ENCODE data around the gene RIC8B.

The RIC8B gene

GRCh38 chr12:106767954-106768822 lies 6.3 kb upstream of the RIC8B start:
- H3K4me3 Mint-ChIP-seq, result no peak overlapping the region
- DNase-seq (ENCODE audit: low spot score in 2 of 2), result no peak

GRCh38 chr12:106769078-106769477 lies 5.4 kb upstream of the RIC8B start:
- peaks cover 6% of the 10 kb centered on the region for H3K27me3 Mint-ChIP-seq
- DNase-seq (ENCODE audit: low spot score in 2 of 2) (no peak), ATAC-seq (ENCODE audit: low read depth) (no peak)
- H3K4me3 Mint-ChIP-seq, result no peak overlapping the region
- no peaks in the 10 kb centered on the region for H3K9me3 Mint-ChIP-seq
- H3K4me1 Mint-ChIP-seq, result peaks cover 4% of the 10 kb centered on the region
- no peak overlapping the region for H3K27ac Mint-ChIP-seq
- H3K36me3 Mint-ChIP-seq, result no peaks in the 10 kb centered on the region

More at GRCh38 chr12:106767954-106768822, 6.3 kb upstream of the RIC8B start:
- ATAC-seq (ENCODE audit: low read depth), result no peak
- H3K27me3 Mint-ChIP-seq, result peaks cover 6% of the 10 kb centered on the region
- no peaks in the 10 kb centered on the region for H3K4me1 Mint-ChIP-seq
- H3K9me3 Mint-ChIP-seq, result no peaks in the 10 kb centered on the region
- no peak overlapping the region for H3K27ac Mint-ChIP-seq
- no peaks in the 10 kb centered on the region for H3K36me3 Mint-ChIP-seq

GRCh38 chr12:106769546-106769945 lies 4.9 kb upstream of the RIC8B start:
- DNase-seq (ENCODE audit: low spot score in 2 of 2) (no peak), ATAC-seq (ENCODE audit: low read depth) (no peak)
- H3K4me1 Mint-ChIP-seq, result peaks cover 8% of the 10 kb centered on the region
- no peak overlapping the region for H3K4me3 Mint-ChIP-seq
- no peaks in the 10 kb centered on the region for H3K9me3 Mint-ChIP-seq
- H3K27ac Mint-ChIP-seq, result no peak overlapping the region
- peaks cover 3% of the 10 kb centered on the region for H3K36me3 Mint-ChIP-seq
- peaks cover 6% of the 10 kb centered on the region for H3K27me3 Mint-ChIP-seq

- Mint-ChIP-seq H3K9me3 (no peaks in the 10 kb centered on the region), H3K36me3 (peaks cover 3% of the 10 kb centered on the region), H3K27me3 (peaks cover 4% of the 10 kb centered on the region), H3K27ac (no peak overlapping the region), H3K4me1 (peaks cover 19% of the 10 kb centered on the region), H3K4me3 (no peak overlapping the region)
- ATAC-seq (ENCODE audit: low read depth) (no peak), DNase-seq (ENCODE audit: low spot score in 2 of 2) (no peak)
Measured at GRCh38 chr12:106771425-106771824, 3.1 kb upstream of the RIC8B start.

- H3K36me3 Mint-ChIP-seq, result peaks cover 3% of the 10 kb centered on the region
- H3K4me1 Mint-ChIP-seq, result peaks cover 26% of the 10 kb centered on the region
- DNase-seq (ENCODE audit: low spot score in 2 of 2) (peak in 1 of 2 donors; percentile 21), ATAC-seq (ENCODE audit: low read depth) (no peak)
- peak overlapping the region; percentile 96 for H3K27ac Mint-ChIP-seq
- no peaks in the 10 kb centered on the region for H3K9me3 Mint-ChIP-seq
- H3K27me3 Mint-ChIP-seq, result peaks cover 2% of the 10 kb centered on the region
- peak overlapping the region; percentile 100 for H3K4me3 Mint-ChIP-seq
Measured at GRCh38 chr12:106773286-106774004, 1.0 kb upstream of the RIC8B start.

GRCh38 chr12:106774808-106775524 lies 484 bp downstream of the RIC8B start:
- DNase-seq (ENCODE audit: low spot score in 2 of 2) (peak in 1 of 2 donors; percentile 22), ATAC-seq (ENCODE audit: low read depth) (no peak)
- Mint-ChIP-seq H3K4me3 (peak overlapping the region; percentile 100), H3K27me3 (no peaks in the 10 kb centered on the region), H3K36me3 (peaks cover 3% of the 10 kb centered on the region), H3K27ac (peak overlapping the region; percentile 96), H3K4me1 (peaks cover 26% of the 10 kb centered on the region), H3K9me3 (no peaks in the 10 kb centered on the region)

GRCh38 chr12:106776897-106777296 lies 2.4 kb downstream of the RIC8B start:
- DNase-seq (ENCODE audit: low spot score in 2 of 2) (no peak), ATAC-seq (ENCODE audit: low read depth) (no peak)
- H3K36me3 Mint-ChIP-seq, result peaks cover 8% of the 10 kb centered on the region
- H3K9me3 Mint-ChIP-seq, result no peaks in the 10 kb centered on the region
- no peak overlapping the region for H3K27ac Mint-ChIP-seq
- H3K4me1 Mint-ChIP-seq, result peaks cover 30% of the 10 kb centered on the region
- no peak overlapping the region for H3K4me3 Mint-ChIP-seq
- no peaks in the 10 kb centered on the region for H3K27me3 Mint-ChIP-seq

- Mint-ChIP-seq H3K4me3 (no peak overlapping the region), H3K4me1 (peaks cover 26% of the 10 kb centered on the region), H3K36me3 (peaks cover 19% of the 10 kb centered on the region), H3K27me3 (no peaks in the 10 kb centered on the region), H3K9me3 (no peaks in the 10 kb centered on the region), H3K27ac (no peak overlapping the region)
- no peak for ATAC-seq (ENCODE audit: low read depth)
- no peak for DNase-seq (ENCODE audit: low spot score in 2 of 2)
Measured at GRCh38 chr12:106780010-106780631, 5.6 kb downstream of the RIC8B start.

- peaks cover 15% of the 10 kb centered on the region for H3K4me1 Mint-ChIP-seq
- no peak overlapping the region for H3K27ac Mint-ChIP-seq
Measured at GRCh38 chr12:106782619-106783018, 8.1 kb downstream of the RIC8B start.

GRCh38 chr12:106783515-106783914 lies 9.0 kb downstream of the RIC8B start:
- Mint-ChIP-seq H3K4me3 (no peak overlapping the region), H3K27me3 (no peaks in the 10 kb centered on the region), H3K9me3 (peaks cover 2% of the 10 kb centered on the region), H3K4me1 (peaks cover 15% of the 10 kb centered on the region), H3K36me3 (peaks cover 30% of the 10 kb centered on the region), H3K27ac (no peak overlapping the region)
- DNase-seq (ENCODE audit: low spot score in 2 of 2) (no peak), ATAC-seq (ENCODE audit: low read depth) (no peak)

More at GRCh38 chr12:106782619-106783018, 8.1 kb downstream of the RIC8B start:
- ATAC-seq (ENCODE audit: low read depth) (no peak), DNase-seq (ENCODE audit: low spot score in 2 of 2) (no peak)
- peaks cover 25% of the 10 kb centered on the region for H3K36me3 Mint-ChIP-seq
- no peak overlapping the region for H3K4me3 Mint-ChIP-seq
- peaks cover 2% of the 10 kb centered on the region for H3K9me3 Mint-ChIP-seq
- H3K27me3 Mint-ChIP-seq, result no peaks in the 10 kb centered on the region

GRCh38 chr12:106790020-106790419 lies 15.5 kb downstream of the RIC8B start:
- H3K4me1 Mint-ChIP-seq, result peaks cover 8% of the 10 kb centered on the region
- no peaks in the 10 kb centered on the region for H3K27me3 Mint-ChIP-seq
- peaks cover 30% of the 10 kb centered on the region for H3K36me3 Mint-ChIP-seq
- H3K4me3 Mint-ChIP-seq, result no peak overlapping the region
- H3K27ac Mint-ChIP-seq, result no peak overlapping the region
- peaks cover 2% of the 10 kb centered on the region for H3K9me3 Mint-ChIP-seq
- ATAC-seq (ENCODE audit: low read depth) (no peak), DNase-seq (ENCODE audit: low spot score in 2 of 2) (no peak)

- ATAC-seq (ENCODE audit: low read depth), result no peak
Measured at GRCh38 chr12:106791531-106791930, 17.0 kb downstream of the RIC8B start.

GRCh38 chr12:106794369-106794768 lies 19.9 kb downstream of the RIC8B start:
- DNase-seq (ENCODE audit: low spot score in 2 of 2) (no peak), ATAC-seq (ENCODE audit: low read depth) (no peak)
- H3K9me3 Mint-ChIP-seq, result no peaks in the 10 kb centered on the region
- H3K27ac Mint-ChIP-seq, result no peak overlapping the region
- H3K36me3 Mint-ChIP-seq, result peaks cover 14% of the 10 kb centered on the region
- peaks cover 5% of the 10 kb centered on the region for H3K4me1 Mint-ChIP-seq
- H3K27me3 Mint-ChIP-seq, result no peaks in the 10 kb centered on the region
- no peak overlapping the region for H3K4me3 Mint-ChIP-seq

More at GRCh38 chr12:106791531-106791930, 17.0 kb downstream of the RIC8B start:
- peaks cover 2% of the 10 kb centered on the region for H3K9me3 Mint-ChIP-seq
- H3K4me1 Mint-ChIP-seq, result peaks cover 8% of the 10 kb centered on the region
- no peak overlapping the region for H3K4me3 Mint-ChIP-seq
- peaks cover 29% of the 10 kb centered on the region for H3K36me3 Mint-ChIP-seq
- H3K27ac Mint-ChIP-seq, result no peak overlapping the region
- no peak for DNase-seq (ENCODE audit: low spot score in 2 of 2)
- no peaks in the 10 kb centered on the region for H3K27me3 Mint-ChIP-seq
